Hepatocyte (in vitro differentiated cells): ENCODE results near the gene TSPAN15.

Experiments
- CTCF ChIP-seq: fragments of 200-600 bp; sonication (generic); IDR thresholded peaks from 2 replicates; pipeline ENCODE4 v1.5.1; 2016; ENCODE audit warnings: antibody characterized with exemption, mild to moderate bottlenecking; ENCODE audit not compliant: poor library complexity
- EZH2 ChIP-seq: fragments of 200-600 bp; sonication (generic); IDR thresholded peaks from 2 replicates; pipeline ENCODE4 v1.6.1; 2016; ENCODE audit warnings: antibody characterized with exemption, mild to moderate bottlenecking, borderline replicate concordance
- EZH2phosphoT487 ChIP-seq: fragments of 200-600 bp; sonication (generic); IDR thresholded peaks from one replicate; pipeline ENCODE4 v1.6.1; 2018; ENCODE audit warnings: antibody characterized with exemption, mild to moderate bottlenecking, low read depth, moderate library complexity; ENCODE audit not compliant: unreplicated experiment, severe bottlenecking

- no peak for TF ChIP-seq CTCF
- TF ChIP-seq EZH2, result no peak
- no peak for TF ChIP-seq EZH2phosphoT487
Measured at GRCh38 chr10:69505636-69506318, 54.5 kb downstream of the TSPAN15 start.
